22Rv1 (cell line): Measurements from ENCODE around the gene HOMER3.

Source experiments
- ZFX ChIP-seq: fragments of 450-650 bp; IDR thresholded peaks from 2 replicates; pipeline ENCODE4 v1.6.1; 2017; ENCODE audit warnings: antibody characterized with exemption, borderline replicate concordance
- TF ChIP-seq, protein P1 (sequence below): fragments of 450-650 bp; IDR thresholded peaks from 2 replicates; pipeline ENCODE4 v1.5.1; 2017; ENCODE audit warnings: mild to moderate bottlenecking

DNA sequence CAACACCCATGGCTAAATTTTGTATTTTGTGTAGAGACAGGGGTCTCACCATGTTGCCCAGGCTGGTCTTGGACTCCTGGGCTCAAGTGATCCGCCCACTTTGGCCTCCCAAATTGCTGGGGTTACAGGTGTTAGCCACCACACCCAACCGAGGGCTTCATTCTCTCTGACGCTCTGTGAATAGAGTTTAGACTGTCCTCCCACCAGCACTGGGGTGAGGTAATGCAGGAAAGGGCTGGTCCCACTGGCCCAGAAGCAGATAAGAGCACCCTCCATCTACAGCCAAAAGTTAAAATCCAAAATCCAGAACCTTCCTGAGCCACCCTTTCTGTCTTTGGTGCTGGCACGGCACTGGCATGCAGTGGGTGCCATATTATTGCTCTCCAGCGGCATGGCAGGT is 31.8 kb upstream of the HOMER3 start:
- TF ChIP-seq, protein P1, sequence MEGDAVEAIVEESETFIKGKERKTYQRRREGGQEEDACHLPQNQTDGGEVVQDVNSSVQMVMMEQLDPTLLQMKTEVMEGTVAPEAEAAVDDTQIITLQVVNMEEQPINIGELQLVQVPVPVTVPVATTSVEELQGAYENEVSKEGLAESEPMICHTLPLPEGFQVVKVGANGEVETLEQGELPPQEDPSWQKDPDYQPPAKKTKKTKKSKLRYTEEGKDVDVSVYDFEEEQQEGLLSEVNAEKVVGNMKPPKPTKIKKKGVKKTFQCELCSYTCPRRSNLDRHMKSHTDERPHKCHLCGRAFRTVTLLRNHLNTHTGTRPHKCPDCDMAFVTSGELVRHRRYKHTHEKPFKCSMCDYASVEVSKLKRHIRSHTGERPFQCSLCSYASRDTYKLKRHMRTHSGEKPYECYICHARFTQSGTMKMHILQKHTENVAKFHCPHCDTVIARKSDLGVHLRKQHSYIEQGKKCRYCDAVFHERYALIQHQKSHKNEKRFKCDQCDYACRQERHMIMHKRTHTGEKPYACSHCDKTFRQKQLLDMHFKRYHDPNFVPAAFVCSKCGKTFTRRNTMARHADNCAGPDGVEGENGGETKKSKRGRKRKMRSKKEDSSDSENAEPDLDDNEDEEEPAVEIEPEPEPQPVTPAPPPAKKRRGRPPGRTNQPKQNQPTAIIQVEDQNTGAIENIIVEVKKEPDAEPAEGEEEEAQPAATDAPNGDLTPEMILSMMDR = no peak
- no peak for TF ChIP-seq ZFX
